Activated CD8-positive, alpha-beta memory T cell treated with anti-CD3 and anti-CD28 coated beads, Interleukin-2, amount 50 U/mL, for 1 hour (primary cell): ENCODE measurements around the gene EEF2KMT.

Experiments
- DNase-seq: peaks from one replicate; pipeline ENCODE4 v3.0.0-alpha.2; 2020; ENCODE audit errors: extremely low read depth

The EEF2KMT gene

DNA sequence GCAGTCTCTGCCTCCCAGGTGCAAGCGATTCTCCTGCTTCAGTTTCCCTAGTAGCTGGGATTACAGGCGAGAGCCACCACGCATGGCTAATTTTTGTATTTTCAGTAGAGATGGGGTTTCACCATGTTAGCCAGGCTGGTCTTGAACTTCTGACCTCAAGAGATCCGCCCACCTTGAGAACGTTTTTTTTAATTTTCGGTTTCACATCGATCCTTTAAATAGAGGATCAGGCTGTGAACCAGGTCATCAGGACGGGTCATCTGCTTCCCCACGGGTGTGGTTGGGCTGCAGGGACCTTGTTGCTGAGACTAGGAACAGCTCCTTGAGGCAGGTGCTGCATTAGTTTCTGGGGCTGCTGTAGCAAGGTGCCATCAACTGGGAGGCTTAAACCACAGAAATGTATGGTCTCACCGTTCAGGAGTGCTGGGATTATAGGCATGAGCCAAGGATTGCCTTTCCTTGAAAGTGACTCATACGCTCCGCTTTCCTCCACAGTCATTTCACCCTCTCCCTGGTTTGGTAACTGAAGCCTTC is 55.9 kb downstream of the EEF2KMT start:
- DNase-seq: no peak

DNA sequence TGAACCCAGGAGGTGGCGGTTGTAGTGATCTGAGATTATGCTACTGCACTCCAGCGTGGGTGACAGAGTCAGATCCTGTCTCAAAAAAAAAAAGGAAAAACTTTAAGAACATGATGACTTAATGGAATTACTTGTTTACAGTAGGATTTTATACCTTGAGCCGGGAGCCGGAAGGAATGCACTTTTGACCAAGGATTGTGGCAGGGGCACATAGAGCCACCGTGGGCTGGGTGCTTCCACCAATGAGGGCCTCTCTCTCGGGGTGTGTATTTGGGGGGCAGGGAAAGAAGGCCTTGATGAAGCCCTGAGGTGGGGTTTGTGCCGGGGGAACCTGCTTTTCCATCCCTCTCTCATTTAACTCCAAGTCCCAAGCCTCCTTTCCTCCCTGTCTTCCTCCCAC is 57.1 kb downstream of the EEF2KMT start:
- no peak for DNase-seq

DNA sequence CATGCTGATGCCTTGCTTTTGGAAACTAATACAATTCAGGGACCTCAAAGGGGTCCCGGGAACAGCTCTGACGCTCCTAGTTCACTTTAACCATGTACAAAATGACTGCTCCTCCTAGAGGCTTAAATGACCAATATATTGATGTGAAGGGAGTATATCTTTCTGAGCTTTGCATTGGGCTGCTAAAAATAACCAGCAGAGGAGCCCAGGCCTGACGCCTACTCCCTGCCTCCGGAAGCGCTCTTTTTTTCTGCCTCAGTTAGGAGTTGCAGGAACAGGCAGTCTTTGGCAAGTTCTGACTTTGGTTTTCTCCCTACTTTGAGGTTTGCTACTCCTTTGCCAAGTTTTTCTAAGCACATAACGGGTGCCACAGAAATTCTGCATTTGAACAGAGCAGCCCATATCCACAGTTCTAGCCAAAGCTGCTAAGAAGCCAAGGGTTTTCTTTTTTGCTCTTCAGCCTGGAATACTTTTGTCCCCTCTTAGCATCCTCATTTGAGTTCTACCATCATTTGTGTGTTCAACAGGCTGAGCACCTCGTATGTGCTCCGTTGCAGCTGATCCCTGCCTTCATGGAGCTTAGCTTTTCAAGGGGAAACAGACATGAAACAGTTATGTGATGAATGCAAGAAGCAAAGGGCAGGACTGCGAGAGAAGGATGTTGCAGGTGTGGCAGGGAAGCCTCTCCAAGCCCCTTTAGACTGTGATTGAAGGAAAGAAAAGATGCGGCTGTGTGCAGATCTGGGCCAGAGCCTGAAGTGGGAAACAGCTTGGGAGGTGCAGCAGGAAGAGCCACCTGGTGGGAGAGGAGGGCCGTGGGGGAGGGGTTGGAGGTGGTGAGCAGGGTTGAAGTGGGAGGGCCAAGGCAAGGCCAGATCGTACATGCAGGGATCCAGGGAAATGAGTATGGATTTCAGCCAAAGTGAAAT is 61.1 kb downstream of the EEF2KMT start:
- no peak for DNase-seq

DNA sequence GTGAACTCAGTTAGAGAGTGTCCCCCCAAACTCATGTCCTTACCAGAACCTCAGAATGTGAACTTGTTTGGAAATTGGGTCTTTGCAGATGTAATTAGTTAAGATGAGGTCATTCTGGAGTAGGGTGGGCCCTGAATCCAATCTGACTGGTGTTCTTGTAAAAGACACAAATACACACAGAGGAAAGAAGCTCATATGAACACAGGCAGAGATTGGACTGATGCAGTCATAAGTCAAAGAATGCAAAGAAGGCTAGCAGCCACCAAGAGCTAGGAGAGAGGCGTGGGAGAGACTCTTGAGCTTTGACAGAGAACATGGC is 61.7 kb downstream of the EEF2KMT start:
- no peak for DNase-seq
